Measurements from ENCODE around the gene NTM. TPM values are rescaled to one million over a fixed set of nuclear protein-coding genes. Genes with fewer than 3 reads are reported as not detected.

NTM gene
- total RNA-seq, 1 donor from 2014 or later, result 82.7 TPM

DNA sequence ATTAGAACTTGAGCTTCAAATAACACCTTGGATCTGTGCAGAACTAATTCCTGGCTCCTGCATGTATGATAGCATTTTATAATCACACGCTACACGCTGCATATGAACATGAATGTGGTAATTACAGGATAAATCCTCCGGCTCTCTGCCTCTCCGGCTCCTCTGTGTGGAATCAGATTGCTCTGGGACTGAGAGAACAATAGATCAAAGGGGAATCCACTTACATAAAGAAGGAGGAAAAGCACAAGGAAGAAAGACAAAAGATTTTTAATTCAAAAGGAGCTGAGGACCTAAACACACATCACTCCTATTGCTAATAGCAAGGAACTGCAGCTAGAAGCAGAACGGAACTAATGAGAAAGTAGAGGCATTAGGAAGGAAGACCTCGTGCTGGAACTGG lies 240.9 kb downstream of the NTM start:
- DNase-seq (ENCODE audit: extremely low spot score, unreplicated experiment), result no peak
- H3K4me1 Mint-ChIP-seq (ENCODE audit: unreplicated experiment), result peaks cover 1% of the 10 kb centered on the region
- peaks cover 14% of the 10 kb centered on the region for H3K27me3 Mint-ChIP-seq (ENCODE audit: unreplicated experiment)
- H3K36me3 Mint-ChIP-seq (ENCODE audit: unreplicated experiment), result no peaks in the 10 kb centered on the region
- TF ChIP-seq CTCF (IDR thresholded peaks at IDR 0.05), result no peak
- no peak overlapping the region for H3K4me3 Mint-ChIP-seq (ENCODE audit: unreplicated experiment)
- no peak overlapping the region for H3K27ac Mint-ChIP-seq (ENCODE audit: unreplicated experiment)
- peaks cover 4% of the 10 kb centered on the region for H3K9me3 Mint-ChIP-seq (ENCODE audit: unreplicated experiment)

DNA sequence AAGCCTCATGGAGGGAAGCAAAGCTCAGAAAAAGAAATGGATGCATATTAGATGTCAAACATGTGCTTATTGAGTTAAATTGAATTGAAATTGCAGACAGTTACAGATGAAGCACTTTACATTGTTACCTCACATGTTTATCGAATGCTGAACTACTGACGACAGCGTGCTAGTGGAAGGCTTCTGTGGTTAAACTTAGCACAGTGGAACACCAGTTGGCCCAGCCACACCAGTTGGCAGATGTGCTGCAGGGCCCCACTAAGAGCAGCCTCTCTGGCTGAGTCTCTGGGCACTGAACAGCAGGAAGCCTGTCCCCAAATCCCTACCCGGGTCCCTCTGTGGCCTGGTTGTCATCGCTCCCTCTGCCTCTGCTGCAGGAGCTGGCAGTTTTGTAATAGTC lies 242.1 kb downstream of the NTM start:
- Mint-ChIP-seq H3K27me3 (ENCODE audit: unreplicated experiment) (peaks cover 14% of the 10 kb centered on the region), H3K9me3 (ENCODE audit: unreplicated experiment) (peaks cover 4% of the 10 kb centered on the region), H3K36me3 (ENCODE audit: unreplicated experiment) (no peaks in the 10 kb centered on the region), H3K4me3 (ENCODE audit: unreplicated experiment) (no peak overlapping the region), H3K27ac (ENCODE audit: unreplicated experiment) (no peak overlapping the region), H3K4me1 (ENCODE audit: unreplicated experiment) (peaks cover 1% of the 10 kb centered on the region)
- DNase-seq (ENCODE audit: extremely low spot score, unreplicated experiment), result no peak
- no peak for TF ChIP-seq CTCF (IDR thresholded peaks at IDR 0.05)

GRCh38 chr11:131614631-131615030 lies 244.2 kb downstream of the NTM start:
- no peak for DNase-seq (ENCODE audit: extremely low spot score, unreplicated experiment)
- H3K9me3 Mint-ChIP-seq (ENCODE audit: unreplicated experiment), result no peaks in the 10 kb centered on the region
- H3K27ac Mint-ChIP-seq (ENCODE audit: unreplicated experiment), result no peak overlapping the region
- H3K27me3 Mint-ChIP-seq (ENCODE audit: unreplicated experiment), result peaks cover 14% of the 10 kb centered on the region
- no peak for TF ChIP-seq CTCF (IDR thresholded peaks at IDR 0.05)
- no peak overlapping the region for H3K4me3 Mint-ChIP-seq (ENCODE audit: unreplicated experiment)
- H3K36me3 Mint-ChIP-seq (ENCODE audit: unreplicated experiment), result no peaks in the 10 kb centered on the region
- no peaks in the 10 kb centered on the region for H3K4me1 Mint-ChIP-seq (ENCODE audit: unreplicated experiment)

GRCh38 chr11:131615611-131616010 lies 245.2 kb downstream of the NTM start:
- Mint-ChIP-seq H3K4me3 (ENCODE audit: unreplicated experiment) (no peak overlapping the region), H3K27me3 (ENCODE audit: unreplicated experiment) (peaks cover 8% of the 10 kb centered on the region), H3K4me1 (ENCODE audit: unreplicated experiment) (no peaks in the 10 kb centered on the region), H3K9me3 (ENCODE audit: unreplicated experiment) (no peaks in the 10 kb centered on the region), H3K36me3 (ENCODE audit: unreplicated experiment) (no peaks in the 10 kb centered on the region), H3K27ac (ENCODE audit: unreplicated experiment) (no peak overlapping the region)
- no peak for TF ChIP-seq CTCF (IDR thresholded peaks at IDR 0.05)
- no peak for DNase-seq (ENCODE audit: extremely low spot score, unreplicated experiment)

- H3K4me1 Mint-ChIP-seq (ENCODE audit: unreplicated experiment), result no peaks in the 10 kb centered on the region
- no peak overlapping the region for H3K27ac Mint-ChIP-seq (ENCODE audit: unreplicated experiment)
- no peaks in the 10 kb centered on the region for H3K9me3 Mint-ChIP-seq (ENCODE audit: unreplicated experiment)
- H3K4me3 Mint-ChIP-seq (ENCODE audit: unreplicated experiment), result no peak overlapping the region
- DNase-seq (ENCODE audit: extremely low spot score, unreplicated experiment), result no peak
- no peaks in the 10 kb centered on the region for H3K27me3 Mint-ChIP-seq (ENCODE audit: unreplicated experiment)
- H3K36me3 Mint-ChIP-seq (ENCODE audit: unreplicated experiment), result no peaks in the 10 kb centered on the region
- no peak for TF ChIP-seq CTCF (IDR thresholded peaks at IDR 0.05)
These were observed 246.2 kb downstream of the NTM start for GRCh38 chr11:131616481-131617140.

Data from osteocyte (in vitro differentiated cells).